Fibroblast of villous mesenchyme (primary cell): ENCODE measurements around the gene TBC1D22A. TPM values are rescaled to one million over a fixed set of nuclear protein-coding genes. Genes with fewer than 3 reads are reported as not detected.
A peak's percentile ranks its signal among the peaks of the same experiment; 100 is the strongest.

Source experiments
- DNase-seq: peaks from one replicate; pipeline ENCODE4 v3.0.0-alpha.2; 2010; ENCODE audit warnings: low read depth
- H3K4me3 ChIP-seq: 2 replicates; pipeline ENCODE4 v1.5.1; 2011; ENCODE audit warnings: low read depth, mild to moderate bottlenecking, low read length
- total RNA-seq: library from RNA; depleted of rRNA; stranded (reverse); fragments of >200 nt; gene quantifications from 2 replicates; pipeline ENCODE4 v1.2.3, GENCODE V29; 2012
- TF ChIP-seq, protein P1 (sequence below): IDR thresholded peaks from 2 replicates; pipeline ENCODE4 v1.5.1; 2012; ENCODE audit warnings: low read depth, mild to moderate bottlenecking, low read length; ENCODE audit not compliant: insufficient read depth

TBC1D22A gene
- total RNA-seq, 1 donor, result 12.5 TPM

DNA sequence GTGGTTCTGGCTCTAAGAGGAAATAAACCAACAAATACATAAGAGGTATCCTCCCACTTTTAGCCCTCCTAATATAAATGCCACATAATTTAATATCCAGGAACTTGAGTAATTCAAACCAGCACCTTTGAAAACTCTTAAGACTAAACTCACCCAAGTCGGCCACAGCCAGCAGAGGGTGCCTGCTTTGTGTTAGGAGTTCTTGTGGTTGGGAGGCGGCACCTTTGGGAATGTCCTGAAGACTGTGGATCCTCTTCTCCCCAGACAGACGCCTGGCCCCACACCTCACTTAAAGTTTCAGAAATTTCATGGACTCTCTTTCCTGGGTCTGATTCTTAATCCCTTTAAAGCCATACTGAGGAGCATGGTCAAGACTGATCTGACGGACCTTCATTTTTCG, 169.0 kb downstream of the TBC1D22A start:
- H3K4me3 ChIP-seq, result no peak overlapping the region
- peak; percentile 68 for DNase-seq
- TF ChIP-seq, protein P1, sequence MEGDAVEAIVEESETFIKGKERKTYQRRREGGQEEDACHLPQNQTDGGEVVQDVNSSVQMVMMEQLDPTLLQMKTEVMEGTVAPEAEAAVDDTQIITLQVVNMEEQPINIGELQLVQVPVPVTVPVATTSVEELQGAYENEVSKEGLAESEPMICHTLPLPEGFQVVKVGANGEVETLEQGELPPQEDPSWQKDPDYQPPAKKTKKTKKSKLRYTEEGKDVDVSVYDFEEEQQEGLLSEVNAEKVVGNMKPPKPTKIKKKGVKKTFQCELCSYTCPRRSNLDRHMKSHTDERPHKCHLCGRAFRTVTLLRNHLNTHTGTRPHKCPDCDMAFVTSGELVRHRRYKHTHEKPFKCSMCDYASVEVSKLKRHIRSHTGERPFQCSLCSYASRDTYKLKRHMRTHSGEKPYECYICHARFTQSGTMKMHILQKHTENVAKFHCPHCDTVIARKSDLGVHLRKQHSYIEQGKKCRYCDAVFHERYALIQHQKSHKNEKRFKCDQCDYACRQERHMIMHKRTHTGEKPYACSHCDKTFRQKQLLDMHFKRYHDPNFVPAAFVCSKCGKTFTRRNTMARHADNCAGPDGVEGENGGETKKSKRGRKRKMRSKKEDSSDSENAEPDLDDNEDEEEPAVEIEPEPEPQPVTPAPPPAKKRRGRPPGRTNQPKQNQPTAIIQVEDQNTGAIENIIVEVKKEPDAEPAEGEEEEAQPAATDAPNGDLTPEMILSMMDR, result peak; percentile 45

DNA sequence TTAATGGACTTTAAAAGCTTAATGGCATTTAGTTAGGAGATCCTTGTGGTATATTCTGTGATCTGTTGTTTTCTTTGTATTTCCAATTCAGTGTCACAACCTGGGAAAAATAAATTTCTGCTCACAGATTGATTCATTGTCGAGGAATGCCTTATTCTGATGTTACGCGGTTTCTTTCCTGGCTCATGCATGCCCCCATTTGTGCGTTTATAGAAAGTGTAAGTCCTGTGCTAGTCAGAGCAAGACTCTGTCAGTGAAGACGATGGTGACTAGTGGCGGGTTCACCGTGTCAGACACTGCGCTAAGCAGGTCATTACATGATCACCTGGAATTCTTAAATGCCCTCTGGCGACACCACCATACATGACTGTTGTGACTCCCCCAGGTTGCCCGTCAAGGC, 169.4 kb downstream of the TBC1D22A start:
- TF ChIP-seq, protein P1, result no peak
- DNase-seq, result no peak
- H3K4me3 ChIP-seq, result no peak overlapping the region

GRCh38 chr22:46933040-46933930, 170.8 kb downstream of the TBC1D22A start:
- TF ChIP-seq, protein P1, result no peak
- H3K4me3 ChIP-seq, result no peak overlapping the region
- no peak for DNase-seq

GRCh38 chr22:46934172-46934745, 171.8 kb downstream of the TBC1D22A start:
- TF ChIP-seq, protein P1, result no peak
- DNase-seq, result no peak
- no peak overlapping the region for H3K4me3 ChIP-seq

GRCh38 chr22:46934746-46935491, 172.5 kb downstream of the TBC1D22A start:
- no peak overlapping the region for H3K4me3 ChIP-seq
- peak; percentile 97 for DNase-seq
- TF ChIP-seq, protein P1, result no peak

DNA sequence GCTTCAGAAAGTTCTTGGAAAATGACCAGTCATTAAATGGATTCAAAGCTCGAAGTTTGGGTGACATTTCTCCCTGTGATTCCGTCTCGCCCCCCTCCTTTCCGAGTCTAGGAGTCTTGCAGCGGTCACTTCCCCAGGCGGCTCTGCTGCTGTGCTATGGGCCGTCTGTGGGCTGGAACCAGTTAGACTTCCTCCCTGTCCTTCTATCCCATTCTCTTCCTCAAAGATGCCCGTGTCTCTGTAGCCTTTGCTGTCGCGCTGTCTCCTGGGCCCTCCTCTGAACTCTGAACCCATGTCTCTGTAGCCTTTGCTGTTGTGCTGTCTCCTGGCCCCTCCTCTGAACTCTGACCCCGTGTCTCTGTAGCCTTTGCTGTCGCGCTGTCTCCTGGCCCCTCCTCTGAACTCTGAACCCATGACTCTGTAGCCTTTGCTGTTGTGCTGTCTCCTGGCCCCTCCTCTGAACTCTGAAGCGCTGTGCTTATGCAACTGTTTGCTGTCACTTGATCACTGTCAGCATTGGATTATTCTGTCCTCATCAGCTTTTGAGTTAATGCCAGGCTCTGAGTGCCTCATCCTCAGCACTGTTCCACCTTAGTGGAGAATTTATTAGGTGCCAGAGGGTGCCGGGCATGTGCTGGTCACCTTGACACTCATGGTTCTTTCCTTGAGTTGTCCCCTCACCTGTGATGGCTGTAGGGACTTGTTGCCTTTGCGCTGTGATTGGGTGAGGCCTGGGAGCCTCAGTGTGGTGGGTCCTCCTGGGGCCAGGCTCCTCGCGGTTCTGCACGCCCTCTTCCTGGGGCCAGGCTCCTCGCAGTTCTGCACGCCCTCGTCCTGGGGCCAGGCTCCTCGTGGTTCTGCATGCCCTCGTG, 173.3 kb downstream of the TBC1D22A start:
- DNase-seq, result peak; percentile 22
- TF ChIP-seq, protein P1, result no peak
- no peak overlapping the region for H3K4me3 ChIP-seq
